Effector CD4-positive, alpha-beta T cell (primary cell): Measurements from ENCODE around the gene ASCC1.
"Not testable (repeated sequence)": the region's sequence is repeated elsewhere in the genome, so short reads cannot be mapped to it uniquely, and the experiment has no call there.

Experiments used
- DNase-seq: peaks from one replicate; pipeline ENCODE4 v3.0.0-alpha.2; 2020

Gene ASCC1

GRCh38 chr10:72123616-72124015 is 92.5 kb downstream of the ASCC1 start:
- DNase-seq: no peak

GRCh38 chr10:72122221-72122620 is 93.9 kb downstream of the ASCC1 start:
- DNase-seq: no peak

GRCh38 chr10:72121389-72121788 is 94.7 kb downstream of the ASCC1 start:
- no peak for DNase-seq

- DNase-seq: no peak
Observed at GRCh38 chr10:72116372-72116771, 99.7 kb downstream of the ASCC1 start.

GRCh38 chr10:72114706-72115450 is 101.2 kb downstream of the ASCC1 start:
- DNase-seq: no peak

- DNase-seq: no peak
Observed at GRCh38 chr10:72110673-72111401, 105.2 kb downstream of the ASCC1 start.

GRCh38 chr10:72109636-72110157 is 106.4 kb downstream of the ASCC1 start:
- no peak for DNase-seq

- no peak for DNase-seq
Observed at GRCh38 chr10:72108830-72109635, 107.0 kb downstream of the ASCC1 start.

GRCh38 chr10:72108004-72108370 is 108.1 kb downstream of the ASCC1 start:
- DNase-seq: not testable (repeated sequence)

- peak; percentile 22 for DNase-seq
Observed at GRCh38 chr10:72107325-72108003, 108.6 kb downstream of the ASCC1 start.

GRCh38 chr10:72106896-72107295 is 109.2 kb downstream of the ASCC1 start:
- no peak for DNase-seq

- DNase-seq: no peak
Observed at GRCh38 chr10:72106154-72106849, 109.8 kb downstream of the ASCC1 start.

GRCh38 chr10:72105710-72106109 is 110.4 kb downstream of the ASCC1 start:
- no peak for DNase-seq

GRCh38 chr10:72105098-72105475 is 111.0 kb downstream of the ASCC1 start:
- no peak for DNase-seq

GRCh38 chr10:72104472-72105097 is 111.5 kb downstream of the ASCC1 start:
- no peak for DNase-seq

- no peak for DNase-seq
Observed at GRCh38 chr10:72099600-72099921, 116.5 kb downstream of the ASCC1 start.

- no peak for DNase-seq
Observed at GRCh38 chr10:72098836-72099599, 117.1 kb downstream of the ASCC1 start.

GRCh38 chr10:72098301-72098835 is 117.7 kb downstream of the ASCC1 start:
- DNase-seq: no peak

- DNase-seq: no peak
Observed at GRCh38 chr10:72097448-72098300, 118.4 kb downstream of the ASCC1 start.
